ENCODE measurements around the gene NME3.
"Not testable (repeated sequence)": the region's sequence is repeated elsewhere in the genome, so short reads cannot be mapped to it uniquely, and the experiment has no call there.

Gene NME3

GRCh38 chr16:1815461-1815860 is 44.1 kb upstream of the NME3 start:
- no peak overlapping the region for H3K27ac ChIP-seq (ENCODE audit: insufficient read depth, low read depth, low read length, poor library complexity, severe bottlenecking)
- H3K4me1 ChIP-seq (ENCODE audit: control insufficient read depth, insufficient read depth, low read length) = peaks cover 5% of the 10 kb centered on the region
- 93 to 95% methylated on average over 11 of the region's 11 CpGs for WGBS, 2 experiments
- no peak overlapping the region for H3K4me3 ChIP-seq (ENCODE audit: insufficient read depth, low read depth, low read length)
- no peaks in the 10 kb centered on the region for H3K9me3 ChIP-seq (ENCODE audit: control insufficient read depth, low read length)
- no peaks in the 10 kb centered on the region for H3K36me3 ChIP-seq (ENCODE audit: control insufficient read depth, insufficient read depth, low read length)
- no peaks in the 10 kb centered on the region for H3K27me3 ChIP-seq (ENCODE audit: control insufficient read depth, insufficient read depth, low read length, poor library complexity, severe bottlenecking)

- Histone ChIP-seq H3K36me3 (ENCODE audit: control insufficient read depth, insufficient read depth, low read length) (no peaks in the 10 kb centered on the region), H3K4me1 (ENCODE audit: control insufficient read depth, insufficient read depth, low read length) (peaks cover 5% of the 10 kb centered on the region)
- 45 to 47% methylated on average over 17 of the region's 17 CpGs for WGBS, 2 experiments
Observed at GRCh38 chr16:1812732-1813163, 41.4 kb upstream of the NME3 start.

GRCh38 chr16:1810536-1810935 is 39.2 kb upstream of the NME3 start:
- WGBS, 2 experiments = 93% methylated on average over 16 of the region's 16 CpGs
- Histone ChIP-seq H3K9me3 (ENCODE audit: control insufficient read depth, low read length) (no peaks in the 10 kb centered on the region), H3K27ac (ENCODE audit: insufficient read depth, low read depth, low read length, poor library complexity, severe bottlenecking) (no peak overlapping the region), H3K36me3 (ENCODE audit: control insufficient read depth, insufficient read depth, low read length) (no peaks in the 10 kb centered on the region), H3K27me3 (ENCODE audit: control insufficient read depth, insufficient read depth, low read length, poor library complexity, severe bottlenecking) (no peaks in the 10 kb centered on the region), H3K4me3 (ENCODE audit: insufficient read depth, low read depth, low read length) (no peak overlapping the region), H3K4me1 (ENCODE audit: control insufficient read depth, insufficient read depth, low read length) (peaks cover 5% of the 10 kb centered on the region)

More at GRCh38 chr16:1812732-1813163, 41.4 kb upstream of the NME3 start:
- Histone ChIP-seq H3K9me3 (ENCODE audit: control insufficient read depth, low read length) (no peaks in the 10 kb centered on the region), H3K27me3 (ENCODE audit: control insufficient read depth, insufficient read depth, low read length, poor library complexity, severe bottlenecking) (no peaks in the 10 kb centered on the region), H3K27ac (ENCODE audit: insufficient read depth, low read depth, low read length, poor library complexity, severe bottlenecking) (no peak overlapping the region), H3K4me3 (ENCODE audit: insufficient read depth, low read depth, low read length) (no peak overlapping the region)

DNA sequence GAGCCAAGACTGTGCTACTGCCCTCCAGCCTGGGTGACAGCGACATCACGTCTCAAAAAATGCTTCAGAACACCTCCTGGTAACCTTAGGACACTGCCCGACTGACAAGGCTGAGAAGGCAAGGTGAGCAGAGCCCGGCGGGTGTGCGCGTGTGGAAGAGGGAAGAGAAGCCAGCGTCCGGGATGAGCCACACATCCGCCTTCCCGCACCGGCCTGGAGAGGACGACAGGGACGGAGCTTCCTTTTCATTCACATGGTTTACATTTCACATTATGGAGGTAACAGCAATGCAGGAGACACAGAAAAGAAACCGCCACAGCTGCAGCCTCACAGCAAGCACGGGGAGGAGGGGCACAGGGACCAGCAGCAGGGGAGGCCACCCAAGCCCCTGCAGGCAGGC is 38.8 kb upstream of the NME3 start:
- peaks cover 5% of the 10 kb centered on the region for H3K4me1 ChIP-seq (ENCODE audit: control insufficient read depth, insufficient read depth, low read length)
- no peak overlapping the region for H3K4me3 ChIP-seq (ENCODE audit: insufficient read depth, low read depth, low read length)
- no peaks in the 10 kb centered on the region for H3K9me3 ChIP-seq (ENCODE audit: control insufficient read depth, low read length)
- no peaks in the 10 kb centered on the region for H3K36me3 ChIP-seq (ENCODE audit: control insufficient read depth, insufficient read depth, low read length)
- 95 to 97% methylated on average over 16 of the region's 16 CpGs for WGBS, 2 experiments
- no peaks in the 10 kb centered on the region for H3K27me3 ChIP-seq (ENCODE audit: control insufficient read depth, insufficient read depth, low read length, poor library complexity, severe bottlenecking)
- no peak overlapping the region for H3K27ac ChIP-seq (ENCODE audit: insufficient read depth, low read depth, low read length, poor library complexity, severe bottlenecking)

GRCh38 chr16:1809281-1809801 is 38.0 kb upstream of the NME3 start:
- Histone ChIP-seq H3K27ac (ENCODE audit: insufficient read depth, low read depth, low read length, poor library complexity, severe bottlenecking) (no peak overlapping the region), H3K4me3 (ENCODE audit: insufficient read depth, low read depth, low read length) (no peak overlapping the region), H3K4me1 (ENCODE audit: control insufficient read depth, insufficient read depth, low read length) (peaks cover 5% of the 10 kb centered on the region), H3K9me3 (ENCODE audit: control insufficient read depth, low read length) (no peaks in the 10 kb centered on the region), H3K36me3 (ENCODE audit: control insufficient read depth, insufficient read depth, low read length) (no peaks in the 10 kb centered on the region), H3K27me3 (ENCODE audit: control insufficient read depth, insufficient read depth, low read length, poor library complexity, severe bottlenecking) (no peaks in the 10 kb centered on the region)
- 64 to 69% methylated on average over 28 of the region's 28 CpGs for WGBS, 2 experiments

- no peak overlapping the region for H3K27ac ChIP-seq (ENCODE audit: insufficient read depth, low read depth, low read length, poor library complexity, severe bottlenecking)
- no peaks in the 10 kb centered on the region for H3K36me3 ChIP-seq (ENCODE audit: control insufficient read depth, insufficient read depth, low read length)
- 80% methylated on average over 18 of the region's 18 CpGs for WGBS, 2 experiments
- H3K4me1 ChIP-seq (ENCODE audit: control insufficient read depth, insufficient read depth, low read length) = peaks cover 5% of the 10 kb centered on the region
- no peaks in the 10 kb centered on the region for H3K9me3 ChIP-seq (ENCODE audit: control insufficient read depth, low read length)
- no peak overlapping the region for H3K4me3 ChIP-seq (ENCODE audit: insufficient read depth, low read depth, low read length)
- H3K27me3 ChIP-seq (ENCODE audit: control insufficient read depth, insufficient read depth, low read length, poor library complexity, severe bottlenecking) = no peaks in the 10 kb centered on the region
Observed at GRCh38 chr16:1808691-1809090, 37.3 kb upstream of the NME3 start.

GRCh38 chr16:1807626-1808025 is 36.3 kb upstream of the NME3 start:
- Histone ChIP-seq H3K9me3 (ENCODE audit: control insufficient read depth, low read length) (no peaks in the 10 kb centered on the region), H3K4me1 (ENCODE audit: control insufficient read depth, insufficient read depth, low read length) (peaks cover 2% of the 10 kb centered on the region), H3K27ac (ENCODE audit: insufficient read depth, low read depth, low read length, poor library complexity, severe bottlenecking) (no peak overlapping the region), H3K4me3 (ENCODE audit: insufficient read depth, low read depth, low read length) (no peak overlapping the region), H3K36me3 (ENCODE audit: control insufficient read depth, insufficient read depth, low read length) (no peaks in the 10 kb centered on the region), H3K27me3 (ENCODE audit: control insufficient read depth, insufficient read depth, low read length, poor library complexity, severe bottlenecking) (no peaks in the 10 kb centered on the region)
- 85 to 86% methylated on average over 10 of the region's 10 CpGs for WGBS, 2 experiments

DNA sequence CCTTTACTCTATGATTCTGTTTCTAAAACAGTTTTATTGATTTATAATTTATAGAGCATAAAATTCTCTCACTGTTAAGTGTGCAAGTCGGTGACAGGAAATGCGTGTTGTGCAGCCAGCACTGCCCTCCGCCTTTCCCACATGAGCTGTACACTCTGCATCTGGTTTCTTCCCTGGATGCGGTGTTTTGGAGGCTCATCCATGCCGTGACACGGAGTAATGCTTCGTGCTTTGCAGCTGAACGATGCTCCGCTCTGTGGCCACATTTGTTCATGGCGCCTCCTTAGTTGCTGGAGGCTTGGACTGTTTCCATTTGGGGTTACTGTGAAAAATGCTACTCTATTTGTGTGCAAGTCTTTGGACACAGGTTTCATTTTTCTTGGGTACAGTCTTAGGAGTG is 29.4 kb upstream of the NME3 start:
- no peaks in the 10 kb centered on the region for H3K27me3 ChIP-seq (ENCODE audit: control insufficient read depth, insufficient read depth, low read length, poor library complexity, severe bottlenecking)
- H3K27ac ChIP-seq (ENCODE audit: insufficient read depth, low read depth, low read length, poor library complexity, severe bottlenecking) = no peak overlapping the region
- no peaks in the 10 kb centered on the region for H3K4me1 ChIP-seq (ENCODE audit: control insufficient read depth, insufficient read depth, low read length)
- no peak overlapping the region for H3K4me3 ChIP-seq (ENCODE audit: insufficient read depth, low read depth, low read length)
- 84 to 86% methylated on average over 10 of the region's 10 CpGs for WGBS, 2 experiments
- H3K36me3 ChIP-seq (ENCODE audit: control insufficient read depth, insufficient read depth, low read length) = no peaks in the 10 kb centered on the region
- H3K9me3 ChIP-seq (ENCODE audit: control insufficient read depth, low read length) = no peaks in the 10 kb centered on the region

DNA sequence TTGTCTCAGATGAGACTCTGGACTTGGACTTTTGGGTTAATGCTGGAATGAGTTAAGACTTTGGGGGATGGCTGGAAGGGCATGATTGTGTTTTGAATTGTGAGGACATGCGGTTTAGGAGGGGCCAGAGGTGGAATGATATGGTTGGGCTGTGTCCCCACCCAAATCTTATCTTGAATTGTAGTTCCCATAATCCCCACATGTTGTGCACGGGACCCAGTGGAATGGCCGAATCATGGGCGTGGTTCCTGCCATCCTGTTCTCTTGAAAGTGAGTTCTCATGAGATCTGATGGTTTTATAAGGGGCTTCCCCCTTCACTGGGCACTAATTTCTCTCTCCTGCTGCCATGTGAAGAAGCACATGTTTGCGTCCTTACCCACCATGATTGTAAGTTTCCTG is 27.9 kb upstream of the NME3 start:
- H3K27ac ChIP-seq (ENCODE audit: insufficient read depth, low read depth, low read length, poor library complexity, severe bottlenecking); H3K27me3 ChIP-seq (ENCODE audit: control insufficient read depth, insufficient read depth, low read length, poor library complexity, severe bottlenecking); H3K4me1 ChIP-seq (ENCODE audit: control insufficient read depth, insufficient read depth, low read length); H3K36me3 ChIP-seq (ENCODE audit: control insufficient read depth, insufficient read depth, low read length); H3K9me3 ChIP-seq (ENCODE audit: control insufficient read depth, low read length); H3K4me3 ChIP-seq (ENCODE audit: insufficient read depth, low read depth, low read length): not testable (repeated sequence)
- WGBS, 2 experiments = 74 to 81% methylated on average over 4 of the region's 5 CpGs

GRCh38 chr16:1794908-1795666 is 23.7 kb upstream of the NME3 start:
- H3K27me3 ChIP-seq (ENCODE audit: control insufficient read depth, insufficient read depth, low read length, poor library complexity, severe bottlenecking) = no peaks in the 10 kb centered on the region
- no peaks in the 10 kb centered on the region for H3K9me3 ChIP-seq (ENCODE audit: control insufficient read depth, low read length)
- no peak overlapping the region for H3K4me3 ChIP-seq (ENCODE audit: insufficient read depth, low read depth, low read length)
- no peaks in the 10 kb centered on the region for H3K36me3 ChIP-seq (ENCODE audit: control insufficient read depth, insufficient read depth, low read length)
- WGBS, 2 experiments = 92 to 93% methylated on average over 32 of the region's 32 CpGs
- H3K27ac ChIP-seq (ENCODE audit: insufficient read depth, low read depth, low read length, poor library complexity, severe bottlenecking) = no peak overlapping the region
- no peaks in the 10 kb centered on the region for H3K4me1 ChIP-seq (ENCODE audit: control insufficient read depth, insufficient read depth, low read length)

Data from ectodermal cell (in vitro differentiated cells).